Activated CD8-positive, alpha-beta T cell treated with anti-CD3 and anti-CD28 coated beads for 36 hours (primary cell): ENCODE results near the gene TM9SF1. TPM values are rescaled to one million over a fixed set of nuclear protein-coding genes. Genes with fewer than 3 reads are reported as not detected.
"Not testable (repeated sequence)": the region's sequence is repeated elsewhere in the genome, so short reads cannot be mapped to it uniquely, and the experiment has no call there.

Source experiments
- ATAC-seq: fragments of 200-7000 bp; cut with Tn5 transposase; one replicate; pipeline ENCODE4 v1.10.0; 2021; ENCODE audit warnings: mild to moderate bottlenecking, moderate library complexity
- CTCF ChIA-PET: fragments of 350-600 bp; sonication (Branson Sonifier 250); formaldehyde crosslinking; loops from one replicate; lab custom pipeline; 2021; ENCODE audit warnings: antibody characterized with exemption; lab: Charles Lee
- POLR2A ChIA-PET: fragments of 350-600 bp; sonication (Branson Sonifier 250); formaldehyde crosslinking; loops from one replicate; lab custom pipeline; 2021; ENCODE audit warnings: antibody characterized with exemption; lab: Charles Lee
- DNase-seq: peaks from one replicate; pipeline ENCODE4 v3.0.0-alpha.2; 2020
- H3K27ac Mint-ChIP-seq: one replicate; pipeline ENCODE4 v1.8.0; 2021; ENCODE audit warnings: mild to moderate bottlenecking, mixed read lengths
- H3K27me3 Mint-ChIP-seq: one replicate; pipeline ENCODE4 v1.8.0; 2021; ENCODE audit warnings: mixed read lengths
- H3K36me3 Mint-ChIP-seq: one replicate; pipeline ENCODE4 v1.8.0; 2021; ENCODE audit warnings: low read depth, mixed read lengths
- H3K4me1 Mint-ChIP-seq: one replicate; pipeline ENCODE4 v1.8.0; 2021; ENCODE audit warnings: low read depth, mixed read lengths
- H3K4me3 Mint-ChIP-seq: one replicate; pipeline ENCODE4 v1.8.0; 2021; ENCODE audit warnings: mild to moderate bottlenecking, moderate library complexity, mixed read lengths
- H3K9me3 Mint-ChIP-seq: one replicate; pipeline ENCODE4 v1.8.0; 2021; ENCODE audit warnings: mixed read lengths
- intact Hi-C: fragments of 100-400 bp; cut with micrococcal nuclease; formaldehyde crosslinking; loops from one replicate; pipeline ENCODE4 v1.10.0; 2022
- total RNA-seq, 2 experiments: library from RNA; stranded (reverse); gene quantifications; one replicate each; pipeline ENCODE4 v1.2.3, GENCODE V29; 2021
- TF ChIP-seq, protein P1 (sequence below): fragments of 200-600 bp; IDR thresholded peaks from one replicate; pipeline ENCODE4 v1.8.0; 2022; ENCODE audit warnings: antibody characterized with exemption, mild to moderate bottlenecking

Gene TM9SF1
- total RNA-seq, 2 experiments from 2014 or later = 16.3 to 18.0 TPM

DNA sequence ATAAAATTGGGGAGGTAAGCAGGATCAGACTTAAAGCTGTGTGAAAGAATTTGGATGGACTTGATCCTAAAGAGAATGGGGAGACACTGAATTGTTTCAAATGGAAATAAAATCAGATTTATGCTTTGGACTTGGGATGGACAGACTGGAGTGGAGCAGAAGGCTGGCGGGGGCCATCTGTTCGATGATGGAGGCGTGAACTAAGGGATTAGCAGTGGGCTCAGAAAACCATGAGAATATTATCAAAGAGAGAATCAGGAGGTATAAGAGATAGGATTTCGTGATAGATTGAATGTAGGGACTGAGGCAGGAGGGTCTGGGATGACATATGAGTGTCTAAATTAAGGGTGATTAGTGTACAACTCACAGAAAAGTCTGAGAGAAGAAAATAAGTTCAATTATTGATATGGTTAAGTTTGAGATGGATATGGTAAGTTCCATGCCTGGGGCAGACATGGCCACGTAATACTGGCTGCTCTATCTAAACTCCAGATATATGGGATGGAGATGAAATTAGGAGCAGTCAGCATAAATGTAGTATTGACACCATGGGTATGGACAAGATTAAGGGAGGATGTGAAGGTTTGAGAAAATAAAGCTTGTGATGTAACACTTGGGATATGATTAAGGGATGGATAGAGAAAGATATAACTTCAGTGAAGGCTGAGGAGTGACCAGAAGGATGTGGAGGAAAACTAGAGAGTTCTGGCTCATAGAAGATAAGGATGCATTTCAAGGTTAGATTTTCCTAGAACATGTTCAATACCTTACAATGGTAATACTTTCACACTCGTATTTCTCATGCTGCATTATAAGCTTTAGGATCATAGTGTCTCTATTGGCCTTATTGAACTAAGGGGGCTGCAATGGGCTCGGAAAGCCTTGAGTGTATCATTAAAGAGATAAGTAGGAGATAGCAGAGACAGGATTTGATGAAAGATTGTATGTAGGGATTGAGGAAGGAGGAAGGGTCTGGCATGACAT lies 9.2 kb upstream of the TM9SF1 start:
- Mint-ChIP-seq H3K27me3 (no peaks in the 10 kb centered on the region), H3K9me3 (peaks cover 13% of the 10 kb centered on the region), H3K4me3 (no peak overlapping the region), H3K27ac (peak overlapping the region; percentile 7), H3K4me1 (peaks cover 44% of the 10 kb centered on the region), H3K36me3 (peaks cover 77% of the 10 kb centered on the region)
- CTCF ChIA-PET = interaction anchor here (1.8 kb wide), 2 partner anchors 44 to 103 kb away, joined by 4 to 5 read pairs; partner anchors contain the start of gene CIDEB
- TF ChIP-seq, protein P1, sequence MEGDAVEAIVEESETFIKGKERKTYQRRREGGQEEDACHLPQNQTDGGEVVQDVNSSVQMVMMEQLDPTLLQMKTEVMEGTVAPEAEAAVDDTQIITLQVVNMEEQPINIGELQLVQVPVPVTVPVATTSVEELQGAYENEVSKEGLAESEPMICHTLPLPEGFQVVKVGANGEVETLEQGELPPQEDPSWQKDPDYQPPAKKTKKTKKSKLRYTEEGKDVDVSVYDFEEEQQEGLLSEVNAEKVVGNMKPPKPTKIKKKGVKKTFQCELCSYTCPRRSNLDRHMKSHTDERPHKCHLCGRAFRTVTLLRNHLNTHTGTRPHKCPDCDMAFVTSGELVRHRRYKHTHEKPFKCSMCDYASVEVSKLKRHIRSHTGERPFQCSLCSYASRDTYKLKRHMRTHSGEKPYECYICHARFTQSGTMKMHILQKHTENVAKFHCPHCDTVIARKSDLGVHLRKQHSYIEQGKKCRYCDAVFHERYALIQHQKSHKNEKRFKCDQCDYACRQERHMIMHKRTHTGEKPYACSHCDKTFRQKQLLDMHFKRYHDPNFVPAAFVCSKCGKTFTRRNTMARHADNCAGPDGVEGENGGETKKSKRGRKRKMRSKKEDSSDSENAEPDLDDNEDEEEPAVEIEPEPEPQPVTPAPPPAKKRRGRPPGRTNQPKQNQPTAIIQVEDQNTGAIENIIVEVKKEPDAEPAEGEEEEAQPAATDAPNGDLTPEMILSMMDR = no peak
- intact Hi-C loops = no loop called here
- ATAC-seq (no peak), DNase-seq (no peak)
- POLR2A ChIA-PET = interaction anchor here (1.0 to 8.5 kb wide), 5 partner anchors 9 to 227 kb away, joined by 3 to 58 read pairs (median 4); partner anchors contain the start of genes CHMP4A, IRF9, MDP1 and TM9SF1

DNA sequence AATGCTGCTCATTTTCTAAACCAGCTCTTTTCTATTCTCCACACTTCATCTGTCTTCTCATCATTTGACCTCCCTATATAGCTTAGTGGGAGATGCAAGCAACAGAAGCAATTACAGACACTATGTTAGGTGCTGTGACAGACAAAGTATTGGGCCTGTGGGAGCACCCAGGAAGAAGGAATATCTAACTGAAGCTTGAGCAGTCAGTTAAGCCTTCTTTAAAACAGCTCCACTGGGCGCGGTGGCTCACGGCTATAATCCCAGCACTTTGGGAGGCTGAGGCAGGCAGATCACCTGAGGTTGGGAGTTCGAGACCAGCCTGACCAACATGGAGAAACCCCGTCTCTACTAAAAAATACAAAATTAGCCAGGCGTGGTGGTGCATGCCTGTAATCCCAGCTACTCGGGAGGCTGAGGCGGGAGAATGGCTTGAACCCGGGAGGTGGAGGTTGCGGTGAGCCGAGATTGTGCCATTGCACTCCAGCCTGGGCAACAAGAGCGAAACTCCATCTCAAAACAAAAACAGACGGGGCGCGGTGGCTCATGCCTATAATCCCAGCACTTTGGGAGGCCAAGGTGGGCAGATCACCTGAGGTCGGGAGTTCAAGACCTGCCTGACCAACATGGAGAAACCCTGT lies 8.1 kb upstream of the TM9SF1 start:
- ATAC-seq = not testable (repeated sequence)

DNA sequence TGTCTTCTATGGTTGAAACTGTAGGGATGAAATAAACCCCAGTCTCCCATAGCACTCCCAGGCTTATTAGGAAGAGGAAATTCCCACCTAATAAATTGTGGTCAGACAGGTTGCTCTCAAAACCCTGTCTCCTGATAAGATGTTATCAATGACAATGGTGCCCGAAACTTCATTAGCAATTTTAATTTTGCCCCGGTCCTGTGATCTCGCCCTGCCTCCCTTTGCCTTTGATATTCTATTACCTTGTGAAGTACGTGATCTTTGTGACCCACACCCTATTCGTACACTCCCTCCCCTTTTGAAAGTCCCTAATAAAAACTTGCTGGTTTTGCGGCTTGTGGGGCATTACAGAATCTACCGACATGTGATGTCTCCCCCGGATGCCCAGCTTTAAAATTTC lies 7.3 kb upstream of the TM9SF1 start:
- ATAC-seq, H3K4me3 Mint-ChIP-seq, intact Hi-C loops, H3K27me3 Mint-ChIP-seq, DNase-seq, H3K27ac Mint-ChIP-seq: not testable (repeated sequence)
- ChIA-PET CTCF (interaction anchor here (1.1 to 1.8 kb wide), 3 partner anchors 42 to 105 kb away, joined by 3 to 5 read pairs (median 4); partner anchors contain the start of gene CIDEB), POLR2A (interaction anchor here (1.0 kb wide), 1 partner anchor 11 kb away, joined by 3 read pairs; the partner anchor contains the start of gene CHMP4A)
- Mint-ChIP-seq H3K4me1 (peaks cover 49% of the 10 kb centered on the region), H3K9me3 (peaks cover 17% of the 10 kb centered on the region), H3K36me3 (peaks cover 76% of the 10 kb centered on the region)

More for the DNA sequence above, 8.1 kb upstream of the TM9SF1 start:
- ChIA-PET POLR2A (interaction anchor here (1.0 to 8.5 kb wide), 4 partner anchors 8 to 42 kb away, joined by 3 to 58 read pairs (median 4); partner anchors contain the start of genes CHMP4A, IRF9 and TM9SF1), CTCF (interaction anchor here (1.1 to 1.8 kb wide), 3 partner anchors 43 to 104 kb away, joined by 3 to 5 read pairs (median 4); partner anchors contain the start of gene CIDEB)
- DNase-seq, H3K4me3 Mint-ChIP-seq, H3K27me3 Mint-ChIP-seq, intact Hi-C loops, H3K27ac Mint-ChIP-seq: not testable (repeated sequence)
- Mint-ChIP-seq H3K36me3 (peaks cover 82% of the 10 kb centered on the region), H3K9me3 (peaks cover 17% of the 10 kb centered on the region), H3K4me1 (peaks cover 53% of the 10 kb centered on the region)

DNA sequence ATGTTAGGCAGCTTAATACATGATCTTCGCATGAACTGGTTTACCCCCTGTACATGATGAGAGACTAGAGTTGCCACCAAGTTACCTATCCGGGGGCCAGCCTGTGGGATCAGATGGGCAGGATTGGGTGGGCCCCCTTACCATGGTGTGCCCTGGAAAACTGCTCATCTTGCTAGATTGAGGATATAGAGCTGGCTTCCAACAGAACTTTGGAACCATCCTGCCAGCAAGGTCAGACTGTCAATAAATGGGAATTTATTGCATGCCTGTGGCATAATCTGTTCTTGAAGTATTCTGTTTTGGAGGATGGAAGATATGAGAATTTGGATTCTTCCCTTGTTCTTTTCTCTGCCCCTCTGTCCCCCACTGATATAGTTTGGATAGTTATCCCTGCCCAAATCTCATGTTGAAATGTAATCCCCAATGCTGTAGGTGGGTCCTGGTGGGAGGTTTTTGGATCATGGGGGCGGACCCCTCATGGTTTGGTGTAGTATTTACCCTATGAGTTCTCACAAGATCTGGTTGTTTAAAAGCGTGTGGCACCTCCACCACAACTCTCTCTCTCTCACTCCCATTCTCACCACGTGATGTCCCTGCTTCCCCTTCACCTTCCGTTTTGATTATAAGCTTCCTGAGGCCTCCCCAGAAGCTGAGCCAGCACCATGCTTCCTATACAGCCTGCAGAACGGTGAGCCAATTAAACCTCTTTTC lies 3.7 kb upstream of the TM9SF1 start:
- H3K36me3 Mint-ChIP-seq = peaks cover 60% of the 10 kb centered on the region
- ChIA-PET CTCF (interaction anchor here (0.9 to 1.8 kb wide), 3 partner anchors 38 to 135 kb away, joined by 3 to 9 read pairs (median 4); partner anchors contain the start of gene IRF9), POLR2A (interaction anchor here (1.1 kb wide), 2 partner anchors 11 to 15 kb away, joined by 3 read pairs; no protein-coding TSS in a partner anchor)
- H3K27me3 Mint-ChIP-seq = no peaks in the 10 kb centered on the region
- H3K4me1 Mint-ChIP-seq = peaks cover 42% of the 10 kb centered on the region
- peak overlapping the region; percentile 60 for H3K27ac Mint-ChIP-seq
- ATAC-seq (no peak), DNase-seq (no peak)
- TF ChIP-seq, protein P1 = no peak
- intact Hi-C loops = no loop called here
- no peak overlapping the region for H3K4me3 Mint-ChIP-seq
- peaks cover 17% of the 10 kb centered on the region for H3K9me3 Mint-ChIP-seq

DNA sequence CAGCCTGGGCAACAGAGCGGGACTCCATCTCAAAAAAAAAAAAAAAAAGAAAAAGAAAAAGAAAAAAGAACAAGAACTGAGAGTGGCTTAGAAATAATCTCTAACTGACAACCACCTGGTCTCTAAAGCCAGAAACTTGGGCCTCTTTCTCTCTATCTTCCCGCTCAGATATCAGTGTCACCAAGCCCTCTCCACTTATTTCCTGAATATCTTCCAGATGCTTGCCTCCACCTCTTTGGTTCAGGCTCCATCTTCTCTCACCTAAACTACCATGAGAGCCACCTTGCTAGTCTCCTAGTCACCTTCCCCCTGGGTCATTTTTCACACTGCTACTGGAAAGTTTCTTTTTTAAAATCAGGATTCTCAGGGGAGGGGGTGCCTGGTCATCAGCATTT lies 1.8 kb upstream of the TM9SF1 start:
- intact Hi-C loops = no loop called here
- Mint-ChIP-seq H3K4me1 (peaks cover 50% of the 10 kb centered on the region), H3K27ac (peak overlapping the region; percentile 78), H3K4me3 (peak overlapping the region; percentile 95), H3K9me3 (peaks cover 8% of the 10 kb centered on the region), H3K27me3 (no peaks in the 10 kb centered on the region), H3K36me3 (peaks cover 57% of the 10 kb centered on the region)
- ATAC-seq (no peak), DNase-seq (no peak)
- ChIA-PET CTCF (interaction anchor here (3.3 to 3.7 kb wide), 2 partner anchors 100 to 111 kb away, joined by 14 to 15 read pairs; partner anchors contain the start of gene CIDEB), POLR2A (interaction anchor here (1.1 to 4.1 kb wide), 7 partner anchors 11 to 116 kb away, joined by 4 to 58 read pairs (median 29); partner anchors contain the start of genes CHMP4A, CIDEB, IRF9 and MDP1)
- TF ChIP-seq, protein P1 = no peak
